Body of pancreas (tissue), 4 donors: ENCODE measurements around the gene MBTPS1. TPM values are rescaled to one million over a fixed set of nuclear protein-coding genes. Genes with fewer than 3 reads are reported as not detected.

Source experiments
- ATAC-seq: fragments of 150-250 bp; one replicate; pipeline ENCODE4 v1.9.1; 2016
- DNase-seq, 4 donors: peaks; one replicate each; pipeline ENCODE4 v3.0.0-alpha.2; 2019
- H3K27ac ChIP-seq, 4 donors: fragments of 200-600 bp; sonication (generic); 1 replicate in 3 of 4; 2 replicates in 1 of 4; pipeline versions ENCODE4 v1.5.1 to v1.6.1; 2016 to 2019; ENCODE audit warnings: mild to moderate bottlenecking in 1 of 4, mixed read lengths in 1 of 4, moderate library complexity in 1 of 4
- H3K27me3 ChIP-seq, 2 donors: fragments of 200-600 bp; sonication (generic); one replicate each; pipeline ENCODE4 v1.6.0; 2016; ENCODE audit warnings: mild to moderate bottlenecking in 1 of 2
- H3K36me3 ChIP-seq, 2 donors: fragments of 200-600 bp; sonication (generic); replicated peaks in 1 of 2; 2 replicates each; pipeline ENCODE4 v1.5.1; 2016; ENCODE audit warnings: low read depth in 2 of 2; ENCODE audit not compliant: insufficient read depth in 1 of 2
- H3K4me1 ChIP-seq: fragments of 200-600 bp; sonication (generic); one replicate; pipeline ENCODE4 v1.6.0; 2016
- H3K4me3 ChIP-seq, 2 donors: fragments of 200-600 bp; sonication (generic); 1 replicate in 1 of 2; 2 replicates in 1 of 2; pipeline ENCODE4 v1.5.1; 2016 to 2019
- H3K9me3 ChIP-seq, 3 donors: fragments of 200-600 bp; sonication (generic); 1 replicate in 2 of 3; 2 replicates in 1 of 3; pipeline ENCODE4 v1.5.1; 2016
- CTCF ChIP-seq, 7 experiments: fragments of 450-650 bp in 4 of 7; fragments of 200-600 bp in 3 of 7; sonication (generic) in 3 of 7; IDR thresholded peaks; one replicate each; pipeline ENCODE4 v1.5.1; 2016 to 2019; ENCODE audit warnings: antibody characterized with exemption in 7 of 7
- POLR2A ChIP-seq, 3 donors: fragments of 450-650 bp; IDR thresholded peaks; one replicate each; pipeline ENCODE4 v1.6.1; 2016; ENCODE audit warnings: antibody characterized with exemption in 3 of 3, mild to moderate bottlenecking in 2 of 3
- WGBS, 2 donors: methylation state at CpG; one replicate each; pipeline ENCODE4 v1.1.5; 2017; 5-methylcytosine and 5-hydroxymethylcytosine counted together
- intact Hi-C: fragments of 100-400 bp; cut with DNase I; formaldehyde crosslinking; loops from one replicate; pipeline ENCODE4 v1.15.1; 2023
- total RNA-seq, 2 donors: library from RNA; depleted of rRNA; stranded (reverse); fragments of >200 nt; gene quantifications; one replicate each; pipeline ENCODE4 v1.1.0, GENCODE V29; 2016

Gene MBTPS1
- total RNA-seq, 2 donors from 2014 or later, result 58.9 to 75.5 TPM

GRCh38 chr16:84093879-84094270 lies 22.9 kb downstream of the MBTPS1 start:
- Histone ChIP-seq H3K4me3 (no peak overlapping the region), H3K4me1 (peaks cover 14% of the 10 kb centered on the region), H3K27ac (no peak overlapping the region), H3K27me3 (no peaks in the 10 kb centered on the region), H3K36me3 (peaks cover 10 to 38% of the 10 kb centered on the region in 2 donors), H3K9me3 (no peaks in the 10 kb centered on the region)
- TF ChIP-seq POLR2A (IDR thresholded peaks at IDR 0.05) (no peak), CTCF (IDR thresholded peaks at IDR 0.05) (no peak)
- DNase-seq (no peak), ATAC-seq (no peak)
- intact Hi-C loops, result no loop called here
- 97 to 98% methylated on average over 4 of the region's 4 CpGs for WGBS, 2 donors

GRCh38 chr16:84093120-84093878 lies 23.4 kb downstream of the MBTPS1 start:
- DNase-seq (no peak), ATAC-seq (no peak)
- no peak for TF ChIP-seq CTCF (IDR thresholded peaks at IDR 0.05)
- TF ChIP-seq POLR2A (IDR thresholded peaks at IDR 0.05), result no peak
- Histone ChIP-seq H3K27ac (no peak overlapping the region), H3K4me1 (peaks cover 14% of the 10 kb centered on the region), H3K9me3 (no peaks in the 10 kb centered on the region), H3K36me3 (peaks cover 10 to 39% of the 10 kb centered on the region in 2 donors), H3K4me3 (no peak overlapping the region), H3K27me3 (no peaks in the 10 kb centered on the region)
- 88 to 92% methylated on average over 16 of the region's 16 CpGs for WGBS, 2 donors
- intact Hi-C loops, result no loop called here

GRCh38 chr16:84091460-84091859 lies 25.3 kb downstream of the MBTPS1 start:
- Histone ChIP-seq H3K4me1 (peaks cover 4% of the 10 kb centered on the region), H3K4me3 (no peak overlapping the region), H3K9me3 (no peaks in the 10 kb centered on the region), H3K27me3 (no peaks in the 10 kb centered on the region), H3K27ac (no peak overlapping the region), H3K36me3 (peaks cover 10 to 38% of the 10 kb centered on the region in 2 donors)
- intact Hi-C loops, result no loop called here
- no peak for DNase-seq
- ATAC-seq, result no peak
- 91 to 93% methylated on average over 10 of the region's 10 CpGs for WGBS, 2 donors
- no peak for TF ChIP-seq CTCF (IDR thresholded peaks at IDR 0.05)
- no peak for TF ChIP-seq POLR2A (IDR thresholded peaks at IDR 0.05)

- Histone ChIP-seq H3K4me1 (no peaks in the 10 kb centered on the region), H3K27ac (no peak overlapping the region), H3K27me3 (no peaks in the 10 kb centered on the region), H3K9me3 (no peaks in the 10 kb centered on the region), H3K36me3 (peaks cover 10 to 39% of the 10 kb centered on the region in 2 donors), H3K4me3 (no peak overlapping the region)
- 96 to 97% methylated on average over 9 of the region's 9 CpGs for WGBS, 2 donors
- intact Hi-C loops, result no loop called here
- TF ChIP-seq CTCF (IDR thresholded peaks at IDR 0.05) (no peak), POLR2A (IDR thresholded peaks at IDR 0.05) (no peak)
- ATAC-seq (no peak), DNase-seq (no peak)
Observed at GRCh38 chr16:84090211-84090610, 26.5 kb downstream of the MBTPS1 start.
